ENCODE data around the gene NMS. TPM values are rescaled to one million over a fixed set of nuclear protein-coding genes. Genes with fewer than 3 reads are reported as not detected.

NMS gene
- total RNA-seq, 1 experiment from 2014 or later = not detected

DNA sequence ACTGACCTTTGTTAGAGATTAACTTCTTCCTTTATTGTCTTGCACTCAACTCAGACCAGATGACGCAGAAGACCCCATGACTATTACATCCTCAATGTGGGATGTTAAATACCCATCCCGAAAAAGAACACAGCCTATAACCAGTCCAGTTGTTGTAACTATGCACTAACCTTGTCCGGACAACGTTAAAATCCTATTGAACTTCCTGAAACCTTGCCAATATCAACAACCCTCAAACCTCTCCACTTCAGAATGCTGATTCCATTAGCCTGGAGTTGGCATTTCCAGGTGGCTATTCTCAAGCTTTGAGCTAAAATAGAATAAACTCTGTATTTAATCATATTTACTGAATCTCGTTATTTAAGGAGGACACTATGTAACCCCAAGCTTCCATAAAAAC, 13.6 kb downstream of the NMS start:
- no peaks in the 10 kb centered on the region for H3K36me3 Mint-ChIP-seq
- DNase-seq (ENCODE audit: low spot score) (no peak), ATAC-seq (no peak)
- ChIA-PET POLR2A (no interaction called here), CTCF (interaction anchor here (0.9 to 1.5 kb wide), 2 partner anchors 103 to 221 kb away, joined by 3 to 8 read pairs; no protein-coding TSS in a partner anchor)
- no peaks in the 10 kb centered on the region for H3K4me1 Mint-ChIP-seq
- TF ChIP-seq USF1 (CRISPR knock-in tag; IDR thresholded peaks at IDR 0.05) (no peak), TEAD4 (CRISPR knock-in tag; IDR thresholded peaks at IDR 0.05) (no peak), MAX (CRISPR knock-in tag; IDR thresholded peaks at IDR 0.05) (no peak), SP1 (CRISPR knock-in tag; conservative IDR thresholded peaks at IDR 0.05) (no peak), MLX (CRISPR knock-in tag; IDR thresholded peaks at IDR 0.05) (no peak), ERG (CRISPR knock-in tag; IDR thresholded peaks at IDR 0.05) (no peak)
- TF ChIP-seq, protein P1, sequence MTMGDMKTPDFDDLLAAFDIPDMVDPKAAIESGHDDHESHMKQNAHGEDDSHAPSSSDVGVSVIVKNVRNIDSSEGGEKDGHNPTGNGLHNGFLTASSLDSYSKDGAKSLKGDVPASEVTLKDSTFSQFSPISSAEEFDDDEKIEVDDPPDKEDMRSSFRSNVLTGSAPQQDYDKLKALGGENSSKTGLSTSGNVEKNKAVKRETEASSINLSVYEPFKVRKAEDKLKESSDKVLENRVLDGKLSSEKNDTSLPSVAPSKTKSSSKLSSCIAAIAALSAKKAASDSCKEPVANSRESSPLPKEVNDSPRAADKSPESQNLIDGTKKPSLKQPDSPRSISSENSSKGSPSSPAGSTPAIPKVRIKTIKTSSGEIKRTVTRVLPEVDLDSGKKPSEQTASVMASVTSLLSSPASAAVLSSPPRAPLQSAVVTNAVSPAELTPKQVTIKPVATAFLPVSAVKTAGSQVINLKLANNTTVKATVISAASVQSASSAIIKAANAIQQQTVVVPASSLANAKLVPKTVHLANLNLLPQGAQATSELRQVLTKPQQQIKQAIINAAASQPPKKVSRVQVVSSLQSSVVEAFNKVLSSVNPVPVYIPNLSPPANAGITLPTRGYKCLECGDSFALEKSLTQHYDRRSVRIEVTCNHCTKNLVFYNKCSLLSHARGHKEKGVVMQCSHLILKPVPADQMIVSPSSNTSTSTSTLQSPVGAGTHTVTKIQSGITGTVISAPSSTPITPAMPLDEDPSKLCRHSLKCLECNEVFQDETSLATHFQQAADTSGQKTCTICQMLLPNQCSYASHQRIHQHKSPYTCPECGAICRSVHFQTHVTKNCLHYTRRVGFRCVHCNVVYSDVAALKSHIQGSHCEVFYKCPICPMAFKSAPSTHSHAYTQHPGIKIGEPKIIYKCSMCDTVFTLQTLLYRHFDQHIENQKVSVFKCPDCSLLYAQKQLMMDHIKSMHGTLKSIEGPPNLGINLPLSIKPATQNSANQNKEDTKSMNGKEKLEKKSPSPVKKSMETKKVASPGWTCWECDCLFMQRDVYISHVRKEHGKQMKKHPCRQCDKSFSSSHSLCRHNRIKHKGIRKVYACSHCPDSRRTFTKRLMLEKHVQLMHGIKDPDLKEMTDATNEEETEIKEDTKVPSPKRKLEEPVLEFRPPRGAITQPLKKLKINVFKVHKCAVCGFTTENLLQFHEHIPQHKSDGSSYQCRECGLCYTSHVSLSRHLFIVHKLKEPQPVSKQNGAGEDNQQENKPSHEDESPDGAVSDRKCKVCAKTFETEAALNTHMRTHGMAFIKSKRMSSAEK (CRISPR knock-in tag; IDR thresholded peaks at IDR 0.05; ENCODE audit: borderline replicate concordance) = no peak
- H3K9me3 Mint-ChIP-seq = peaks cover 4% of the 10 kb centered on the region; the same call in 1 of the 2 replicates
- no peaks in the 10 kb centered on the region for H3K27me3 Mint-ChIP-seq (ENCODE audit: low read depth)
- H3K4me3 Mint-ChIP-seq = no peak overlapping the region
- H3K27ac Mint-ChIP-seq = no peak overlapping the region

DNA sequence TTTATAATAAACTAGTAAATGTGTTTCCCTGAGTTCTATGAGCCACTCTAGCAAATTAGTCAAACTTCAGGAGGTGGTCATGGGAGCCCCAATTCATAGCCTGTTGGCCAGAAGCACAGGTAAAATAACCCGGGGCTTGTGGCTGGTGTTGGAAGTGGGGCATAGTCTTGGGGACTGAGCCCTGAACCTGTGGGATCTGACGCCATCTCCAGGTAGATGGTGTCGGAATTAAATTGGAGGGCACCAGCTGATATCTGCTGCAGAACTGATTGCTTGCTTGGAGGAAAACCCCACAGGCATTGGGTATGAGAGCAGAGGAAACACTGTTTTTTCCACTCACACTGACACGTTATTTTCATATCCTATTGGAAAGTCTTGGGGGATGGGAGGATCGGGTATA, 14.1 kb downstream of the NMS start:
- Mint-ChIP-seq H3K4me3 (no peak overlapping the region), H3K27ac (no peak overlapping the region), H3K9me3 (peaks cover 4% of the 10 kb centered on the region; the same call in 1 of the 2 replicates), H3K4me1 (no peaks in the 10 kb centered on the region), H3K36me3 (no peaks in the 10 kb centered on the region), H3K27me3 (ENCODE audit: low read depth) (no peaks in the 10 kb centered on the region)
- DNase-seq (ENCODE audit: low spot score) (peak; percentile 10), ATAC-seq (peak; percentile 51)
- CTCF ChIA-PET = interaction anchor here (0.9 to 1.5 kb wide), 2 partner anchors 103 to 222 kb away, joined by 3 to 8 read pairs; no protein-coding TSS in a partner anchor
- POLR2A ChIA-PET = no interaction called here
- TF ChIP-seq E2F5 (CRISPR knock-in tag; IDR thresholded peaks at IDR 0.05) (no peak), FOXJ3 (CRISPR knock-in tag; IDR thresholded peaks at IDR 0.05; ENCODE audit: borderline replicate concordance) (no peak)

DNA sequence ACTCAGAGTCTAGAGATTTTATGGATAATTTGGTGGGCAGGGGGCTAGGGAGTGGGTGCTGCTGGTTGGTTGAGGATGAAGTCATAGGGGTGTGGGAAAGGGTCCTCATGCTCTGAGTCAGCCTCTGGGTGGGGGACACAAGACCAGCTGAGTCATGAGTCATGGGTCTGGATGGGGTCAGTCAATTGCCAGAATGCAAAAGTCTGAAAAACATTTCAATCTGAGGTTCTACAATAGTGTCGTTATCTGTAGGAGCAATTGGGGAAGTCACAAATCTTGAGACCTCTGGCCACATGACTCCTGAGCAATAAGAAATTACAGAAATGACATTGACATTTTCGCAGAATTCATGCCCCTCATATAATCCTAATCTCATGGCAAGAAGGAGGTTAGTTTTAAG, 15.1 kb downstream of the NMS start:
- ATAC-seq (no peak), DNase-seq (ENCODE audit: low spot score) (no peak)
- CTCF ChIA-PET = no interaction called here
- Mint-ChIP-seq H3K27ac (no peak overlapping the region), H3K9me3 (peaks cover 4% of the 10 kb centered on the region; the same call in 1 of the 2 replicates), H3K27me3 (ENCODE audit: low read depth) (no peaks in the 10 kb centered on the region), H3K36me3 (no peaks in the 10 kb centered on the region), H3K4me1 (no peaks in the 10 kb centered on the region), H3K4me3 (no peak overlapping the region)
- TF ChIP-seq ZNF121 (CRISPR knock-in tag; IDR thresholded peaks at IDR 0.05) (no peak), FOXJ3 (CRISPR knock-in tag; IDR thresholded peaks at IDR 0.05; ENCODE audit: borderline replicate concordance) (no peak), ZNF396 (CRISPR knock-in tag; IDR thresholded peaks at IDR 0.05; ENCODE audit: borderline replicate concordance) (no peak), TEAD4 (CRISPR knock-in tag; IDR thresholded peaks at IDR 0.05) (no peak), AR (CRISPR knock-in tag; IDR thresholded peaks at IDR 0.05) (no peak), FOXP1 (CRISPR knock-in tag; IDR thresholded peaks at IDR 0.05; ENCODE audit: borderline replicate concordance) (no peak), E2F5 (CRISPR knock-in tag; IDR thresholded peaks at IDR 0.05) (no peak), CBFB (CRISPR knock-in tag; IDR thresholded peaks at IDR 0.05; ENCODE audit: low read depth) (no peak)
- POLR2A ChIA-PET = no interaction called here

All from WTC11 (cell line).